Measurements from ENCODE around the gene PCF11. TPM values are rescaled to one million over a fixed set of nuclear protein-coding genes. Genes with fewer than 3 reads are reported as not detected.

PCF11 gene
- total RNA-seq, 6 donors from 2014 or later = 51.2 to 117 (median 58.5) TPM

- 88 to 92% methylated on average over 10 of the region's 10 CpGs for WGBS, 2 donors
- Histone ChIP-seq H3K4me3 (no peak overlapping the region), H3K36me3 (no peaks in the 10 kb centered on the region), H3K27me3 (no peaks in the 10 kb centered on the region), H3K27ac (no peak overlapping the region), H3K9me3 (no peaks in the 10 kb centered on the region), H3K4me1 (peaks cover 0 to 7% (median 1%) of the 10 kb centered on the region in 4 donors)
- no peak for TF ChIP-seq POLR2AphosphoS5 (IDR thresholded peaks at IDR 0.05)
- TF ChIP-seq CTCF (IDR thresholded peaks at IDR 0.05) = no peak
- TF ChIP-seq EP300 (IDR thresholded peaks at IDR 0.05) = no peak
- no peak for TF ChIP-seq POLR2A (IDR thresholded peaks at IDR 0.05)
- ATAC-seq (ENCODE audit: low FRiP score in 2 of 2) = no peak
- no peak for DNase-seq
These were observed 5.5 kb upstream of the PCF11 start for GRCh38 chr11:83151274-83151977.

GRCh38 chr11:83152264-83152663 lies 4.7 kb upstream of the PCF11 start:
- H3K4me1 ChIP-seq = peaks cover 0 to 7% (median 1%) of the 10 kb centered on the region in 4 donors
- DNase-seq (no peak), ATAC-seq (ENCODE audit: low FRiP score in 2 of 2) (no peak)
- H3K27ac ChIP-seq = no peak overlapping the region
- WGBS, 2 donors = 95 to 96% methylated on average over 2 of the region's 2 CpGs
- no peaks in the 10 kb centered on the region for H3K36me3 ChIP-seq
- TF ChIP-seq POLR2AphosphoS5 (IDR thresholded peaks at IDR 0.05) = no peak
- no peak for TF ChIP-seq CTCF (IDR thresholded peaks at IDR 0.05)
- no peak for TF ChIP-seq POLR2A (IDR thresholded peaks at IDR 0.05)
- TF ChIP-seq EP300 (IDR thresholded peaks at IDR 0.05) = no peak
- no peak overlapping the region for H3K4me3 ChIP-seq
- no peaks in the 10 kb centered on the region for H3K9me3 ChIP-seq
- no peaks in the 10 kb centered on the region for H3K27me3 ChIP-seq

- Histone ChIP-seq H3K27me3 (no peaks in the 10 kb centered on the region), H3K4me3 (no peak overlapping the region), H3K4me1 (peaks cover 0 to 7% (median 1%) of the 10 kb centered on the region in 4 donors), H3K9me3 (no peaks in the 10 kb centered on the region), H3K27ac (no peak overlapping the region), H3K36me3 (no peaks in the 10 kb centered on the region)
- TF ChIP-seq POLR2AphosphoS5 (IDR thresholded peaks at IDR 0.05) (no peak), POLR2A (IDR thresholded peaks at IDR 0.05) (no peak)
- WGBS, 2 donors = 84 to 96% methylated on average over 6 of the region's 6 CpGs
- DNase-seq = no peak
- ATAC-seq (ENCODE audit: low FRiP score in 2 of 2) = no peak
These were observed 3.2 kb upstream of the PCF11 start for GRCh38 chr11:83153764-83154163.

GRCh38 chr11:83156144-83156995 lies 561 bp upstream of the PCF11 start:
- peak overlapping the region; percentile 47 to 90 (median 74) for H3K4me3 ChIP-seq
- peak; percentile 88 to 100 for DNase-seq
- peak overlapping the region; percentile 84 to 99 (median 96) for H3K27ac ChIP-seq
- TF ChIP-seq EP300 (IDR thresholded peaks at IDR 0.05) (no peak), POLR2AphosphoS5 (IDR thresholded peaks at IDR 0.05) (peak; percentile 79 to 87), POLR2A (IDR thresholded peaks at IDR 0.05) (peak in 3 of 4 donors; percentile 29 to 62 (median 57)), CTCF (IDR thresholded peaks at IDR 0.05) (peak in 1 of 6 experiments; percentile 6)
- ATAC-seq (ENCODE audit: low FRiP score in 2 of 2) = peak; percentile 95 to 99
- WGBS, 2 donors = 0 to 1% methylated on average over 23 to 29 of the region's 35 CpGs
- H3K27me3 ChIP-seq = no peaks in the 10 kb centered on the region
- peaks cover 13 to 30% (median 16%) of the 10 kb centered on the region in 4 donors for H3K4me1 ChIP-seq
- no peaks in the 10 kb centered on the region for H3K9me3 ChIP-seq
- H3K36me3 ChIP-seq = peaks cover 0 to 5% (median 0%) of the 10 kb centered on the region in 4 donors

All from upper lobe of left lung (tissue), 6 donors.